ENCODE measurements around the gene PAPOLB.
A peak's percentile ranks its signal among the peaks of the same experiment; 100 is the strongest.

The PAPOLB gene

DNA sequence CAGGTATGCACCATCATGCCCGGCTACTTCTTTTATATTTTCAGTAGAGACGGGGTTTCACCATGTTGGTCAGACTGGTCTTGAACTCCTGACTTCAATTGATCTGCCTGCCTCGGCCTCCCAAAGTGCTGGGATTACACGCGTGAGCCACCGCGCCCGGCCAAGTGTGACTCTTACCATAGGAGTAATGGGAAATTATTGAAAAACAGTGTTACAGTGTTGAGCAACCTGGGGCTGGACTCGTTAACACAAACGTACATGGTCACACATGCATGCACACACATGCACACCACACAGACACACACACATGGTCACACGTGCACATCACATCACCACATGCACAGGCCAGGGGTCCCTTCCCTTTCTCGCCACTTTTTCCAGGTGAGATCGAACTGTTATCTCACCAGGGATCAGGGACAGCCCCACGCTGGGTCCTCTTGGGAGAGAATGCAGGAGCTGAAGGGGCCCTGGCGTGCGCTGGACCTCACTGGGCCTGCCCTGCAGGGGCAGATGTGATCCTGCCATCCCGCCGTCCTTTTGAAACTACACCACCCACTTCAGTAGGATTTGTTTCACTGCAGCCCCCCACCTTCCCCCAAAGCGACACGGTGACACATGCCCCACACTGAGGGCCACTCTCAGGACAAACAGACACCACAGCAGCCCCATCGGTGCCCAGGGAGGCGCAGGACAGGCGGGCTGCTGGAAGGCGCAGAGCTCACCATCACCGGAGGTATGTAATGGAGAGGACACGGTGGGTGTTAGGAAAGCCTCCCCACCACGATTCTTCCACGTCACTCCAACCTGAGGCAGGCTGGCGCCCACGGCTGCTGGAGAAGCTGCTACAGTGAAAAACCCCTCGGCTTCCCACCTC lies 11.5 kb upstream of the PAPOLB start:
- DNase-seq: no peak
- TF ChIP-seq, protein P1, sequence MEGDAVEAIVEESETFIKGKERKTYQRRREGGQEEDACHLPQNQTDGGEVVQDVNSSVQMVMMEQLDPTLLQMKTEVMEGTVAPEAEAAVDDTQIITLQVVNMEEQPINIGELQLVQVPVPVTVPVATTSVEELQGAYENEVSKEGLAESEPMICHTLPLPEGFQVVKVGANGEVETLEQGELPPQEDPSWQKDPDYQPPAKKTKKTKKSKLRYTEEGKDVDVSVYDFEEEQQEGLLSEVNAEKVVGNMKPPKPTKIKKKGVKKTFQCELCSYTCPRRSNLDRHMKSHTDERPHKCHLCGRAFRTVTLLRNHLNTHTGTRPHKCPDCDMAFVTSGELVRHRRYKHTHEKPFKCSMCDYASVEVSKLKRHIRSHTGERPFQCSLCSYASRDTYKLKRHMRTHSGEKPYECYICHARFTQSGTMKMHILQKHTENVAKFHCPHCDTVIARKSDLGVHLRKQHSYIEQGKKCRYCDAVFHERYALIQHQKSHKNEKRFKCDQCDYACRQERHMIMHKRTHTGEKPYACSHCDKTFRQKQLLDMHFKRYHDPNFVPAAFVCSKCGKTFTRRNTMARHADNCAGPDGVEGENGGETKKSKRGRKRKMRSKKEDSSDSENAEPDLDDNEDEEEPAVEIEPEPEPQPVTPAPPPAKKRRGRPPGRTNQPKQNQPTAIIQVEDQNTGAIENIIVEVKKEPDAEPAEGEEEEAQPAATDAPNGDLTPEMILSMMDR (IDR thresholded peaks at IDR 0.05; ENCODE audit: low read depth, low read length): no peak
- no peak overlapping the region for H3K4me3 ChIP-seq (ENCODE audit: low read depth, low read length)
- H3K9me3 ChIP-seq: no peaks in the 10 kb centered on the region; the same call in 1 of the 2 replicates
- H3K4me1 ChIP-seq: peaks cover 16% of the 10 kb centered on the region
- no peaks in the 10 kb centered on the region for H3K27me3 ChIP-seq
- H3K36me3 ChIP-seq: no peaks in the 10 kb centered on the region

DNA sequence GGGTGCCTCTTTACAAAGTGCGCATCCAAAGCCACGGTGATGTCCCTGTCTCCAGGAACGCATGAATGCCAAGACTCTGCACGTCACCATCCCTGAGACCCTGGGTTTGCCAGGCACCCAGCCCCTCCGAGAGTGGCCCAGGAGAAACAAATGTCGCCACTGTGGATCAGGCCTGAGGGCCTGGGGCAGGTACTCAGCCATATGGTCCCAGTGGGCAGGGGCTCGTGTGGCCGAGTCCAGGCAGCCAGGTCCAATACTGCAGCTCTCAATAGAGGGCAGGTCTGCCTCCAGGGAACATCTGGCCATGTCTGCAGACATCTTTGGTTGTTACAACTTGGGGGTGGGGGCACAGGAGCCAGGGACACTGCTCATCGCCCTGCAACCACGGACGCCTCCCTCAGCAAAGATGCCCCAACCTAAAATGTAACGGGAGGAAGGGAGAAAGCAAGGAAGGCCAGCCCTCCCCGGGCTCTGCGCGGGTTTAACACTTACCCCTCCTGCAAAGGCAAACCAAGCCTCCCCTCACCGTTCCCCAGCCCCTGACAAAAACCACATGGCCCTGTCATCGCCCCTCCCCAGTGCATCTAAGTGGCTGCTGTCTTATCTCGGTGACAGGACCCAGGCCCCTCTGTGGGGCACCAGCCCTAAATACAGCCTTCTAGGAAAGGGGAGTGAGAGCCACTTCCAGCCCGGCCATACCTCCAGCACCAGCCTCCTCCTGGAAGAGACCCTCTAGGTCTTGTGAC lies 10.3 kb upstream of the PAPOLB start:
- H3K9me3 ChIP-seq: no peaks in the 10 kb centered on the region
- TF ChIP-seq, protein P1 (IDR thresholded peaks at IDR 0.05; ENCODE audit: low read depth, low read length): no peak
- DNase-seq: peak; percentile 95
- H3K36me3 ChIP-seq: no peaks in the 10 kb centered on the region
- no peaks in the 10 kb centered on the region for H3K27me3 ChIP-seq
- peak overlapping the region; percentile 43 for H3K4me3 ChIP-seq (ENCODE audit: low read depth, low read length)
- H3K4me1 ChIP-seq: peaks cover 16% of the 10 kb centered on the region

DNA sequence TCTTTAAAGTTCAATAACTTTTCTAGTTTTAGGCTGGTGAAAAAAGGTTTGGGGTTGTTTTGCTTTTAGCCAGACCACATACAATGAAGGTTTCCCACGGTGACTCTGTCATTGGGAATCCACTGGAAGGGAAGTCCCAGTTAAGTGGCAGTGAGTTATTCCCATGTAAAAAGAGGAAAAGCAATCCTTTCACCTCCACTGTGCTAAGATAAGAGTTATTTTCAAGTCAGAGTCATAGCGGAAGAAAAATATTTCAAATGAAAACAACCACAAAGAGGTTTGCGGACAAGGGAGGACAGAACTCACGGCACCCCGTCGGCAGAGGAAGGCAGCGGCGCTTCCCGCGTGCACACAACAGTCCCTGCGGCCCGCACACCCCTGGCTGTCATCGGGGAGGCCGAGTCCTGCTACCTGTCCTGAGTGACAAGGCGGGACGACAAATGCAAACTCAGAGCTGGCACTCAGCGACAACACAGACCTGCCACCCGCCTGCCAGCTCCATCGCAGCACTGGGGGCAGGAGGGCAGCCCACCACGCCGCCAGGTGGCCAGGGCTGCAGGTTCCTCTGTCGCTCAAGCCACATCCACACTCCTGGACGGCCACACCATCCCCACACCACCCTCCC lies 9.3 kb upstream of the PAPOLB start:
- Histone ChIP-seq H3K4me3 (ENCODE audit: low read depth, low read length) (no peak overlapping the region), H3K9me3 (no peaks in the 10 kb centered on the region), H3K36me3 (no peaks in the 10 kb centered on the region), H3K4me1 (peaks cover 16% of the 10 kb centered on the region), H3K27me3 (no peaks in the 10 kb centered on the region)
- TF ChIP-seq, protein P1 (IDR thresholded peaks at IDR 0.05; ENCODE audit: low read depth, low read length): no peak
- DNase-seq: no peak

DNA sequence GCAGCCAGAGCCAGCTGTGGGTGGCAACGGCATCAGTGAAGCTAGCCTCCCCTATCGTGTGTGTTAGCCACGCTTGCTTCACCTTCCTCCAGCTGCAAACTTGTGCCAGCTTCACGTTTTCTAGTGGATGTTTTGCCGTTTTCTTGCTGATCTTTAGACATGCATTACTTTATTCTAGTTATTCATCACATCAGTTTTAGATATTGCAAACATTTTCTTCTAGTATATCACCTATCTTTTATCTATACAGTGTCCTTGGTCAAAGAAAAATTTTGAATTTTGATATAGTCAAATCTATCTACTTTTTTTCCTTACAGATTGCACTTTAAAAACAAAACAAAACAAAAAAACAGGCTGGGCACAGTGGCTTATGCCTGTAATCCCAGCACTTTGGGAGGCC lies 6.7 kb upstream of the PAPOLB start:
- peaks cover 16% of the 10 kb centered on the region for H3K4me1 ChIP-seq
- no peak overlapping the region for H3K4me3 ChIP-seq (ENCODE audit: low read depth, low read length)
- no peaks in the 10 kb centered on the region for H3K27me3 ChIP-seq
- no peak for DNase-seq
- no peaks in the 10 kb centered on the region for H3K36me3 ChIP-seq
- no peaks in the 10 kb centered on the region for H3K9me3 ChIP-seq
- TF ChIP-seq, protein P1 (IDR thresholded peaks at IDR 0.05; ENCODE audit: low read depth, low read length): no peak

DNA sequence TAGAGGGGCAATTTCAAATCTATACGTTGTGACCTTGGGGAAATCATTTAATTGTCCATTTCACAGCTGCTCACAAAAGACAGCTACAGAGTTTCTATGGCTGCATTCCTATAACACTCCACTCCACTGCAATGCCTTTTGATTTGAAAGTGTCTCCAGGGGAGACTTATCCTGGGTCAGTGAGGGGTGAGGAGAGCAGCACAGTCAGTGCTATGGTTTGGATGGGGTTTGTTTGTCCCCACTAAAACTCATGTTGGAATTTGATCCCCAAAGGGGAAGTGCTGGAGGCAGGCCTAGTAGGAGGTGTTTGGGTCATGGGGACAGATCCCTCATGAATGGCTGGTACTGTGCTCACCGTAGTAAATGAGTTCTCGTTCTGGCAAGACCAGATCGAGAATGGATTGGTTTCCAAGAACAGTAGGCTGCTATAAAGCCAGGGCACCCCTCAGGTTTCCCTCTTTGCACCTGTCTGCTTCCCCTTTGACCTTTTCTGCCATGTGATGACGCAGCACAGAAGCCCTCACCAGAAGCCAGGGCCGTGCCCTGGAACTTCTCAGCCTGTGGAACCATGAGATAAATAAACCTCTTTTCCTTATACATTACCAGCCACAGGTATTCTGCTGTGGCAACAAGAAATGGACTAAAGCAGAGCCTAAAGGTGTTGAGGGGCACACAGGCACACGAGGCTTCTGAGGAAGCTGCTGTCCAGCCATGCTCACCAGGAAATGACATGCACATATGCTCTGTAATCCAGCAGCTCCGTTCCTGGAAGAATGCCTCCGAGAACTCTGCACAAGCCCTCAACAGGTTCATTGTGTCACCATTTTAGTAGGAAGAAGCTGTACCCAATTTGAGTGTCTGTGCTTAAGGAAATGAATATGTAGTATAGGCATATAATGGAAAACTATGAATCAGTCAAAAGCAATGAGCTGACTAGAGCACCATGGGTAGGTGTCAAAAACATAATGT lies 5.0 kb upstream of the PAPOLB start:
- H3K9me3 ChIP-seq: no peaks in the 10 kb centered on the region
- TF ChIP-seq, protein P1 (IDR thresholded peaks at IDR 0.05; ENCODE audit: low read depth, low read length): no peak
- no peaks in the 10 kb centered on the region for H3K36me3 ChIP-seq
- no peak for DNase-seq
- no peaks in the 10 kb centered on the region for H3K27me3 ChIP-seq
- H3K4me3 ChIP-seq (ENCODE audit: low read depth, low read length): no peak overlapping the region
- peaks cover 3% of the 10 kb centered on the region; the same call in 1 of the 2 replicates for H3K4me1 ChIP-seq
